HG03066 (cell line): ENCODE results near the gene LCE1D.

Source experiments
- ATAC-seq: cut with Tn5 transposase; IDR thresholded peaks from one replicate; pipeline ENCODE4 v1.9.1; 2021; ENCODE audit warnings: low read depth; ENCODE audit not compliant: unreplicated experiment

The LCE1D gene, protein sequence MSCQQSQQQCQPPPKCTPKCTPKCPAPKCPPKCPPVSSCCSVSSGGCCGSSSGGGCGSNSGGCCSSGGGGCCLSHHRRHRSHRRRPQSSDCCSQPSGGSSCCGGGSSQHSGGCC

DNA sequence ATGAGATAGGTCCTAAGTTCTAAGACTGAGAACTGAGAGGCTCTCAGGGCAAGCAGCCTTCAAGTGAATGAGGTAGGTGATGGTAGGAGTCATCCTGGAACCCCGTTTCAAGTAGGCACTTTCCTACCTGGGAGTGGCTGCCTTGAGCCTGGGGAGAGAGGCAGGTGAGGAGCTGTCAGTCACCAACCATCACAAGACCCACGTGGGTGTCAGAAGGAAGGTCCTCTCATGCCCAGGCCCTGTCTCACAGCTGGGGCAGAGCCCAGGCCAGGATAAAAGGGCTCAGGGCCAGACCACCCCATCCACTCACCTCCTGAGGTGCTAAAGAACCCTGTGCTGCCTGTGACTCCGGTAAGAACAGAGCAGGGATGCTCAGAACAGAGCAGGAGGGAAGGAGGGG, at the start of gene LCE1D:
TSS of gene LCE1D (plus strand) at position 301 of the 400 bp plus-strand sequence. CDS start 1,074 bp downstream, outside the sequence.
- ATAC-seq, result no peak

DNA sequence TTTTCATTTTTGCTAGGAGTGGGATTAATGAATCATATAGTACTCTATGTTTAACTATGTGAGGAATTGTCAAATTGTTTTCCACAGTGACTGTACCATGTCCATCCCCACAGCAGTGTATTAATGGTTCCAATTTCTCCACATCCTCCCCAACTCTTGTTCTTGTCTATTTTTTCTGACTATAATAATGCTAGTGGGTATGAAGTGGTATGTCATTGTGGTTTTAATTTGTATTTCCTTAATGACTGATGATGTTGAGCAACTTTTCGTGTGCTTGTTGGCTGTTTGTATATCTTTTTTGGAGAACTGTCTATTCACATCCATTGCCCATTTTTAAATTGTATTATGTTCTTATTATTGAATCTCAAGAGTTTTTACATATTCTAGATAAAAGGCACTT, 48.7 kb upstream of the LCE1D start:
- ATAC-seq, result no peak

- ATAC-seq, result no peak
Measured at GRCh38 chr1:152752225-152752624, 44.3 kb upstream of the LCE1D start.

GRCh38 chr1:152753586-152753985, 42.9 kb upstream of the LCE1D start:
- ATAC-seq, result no peak

DNA sequence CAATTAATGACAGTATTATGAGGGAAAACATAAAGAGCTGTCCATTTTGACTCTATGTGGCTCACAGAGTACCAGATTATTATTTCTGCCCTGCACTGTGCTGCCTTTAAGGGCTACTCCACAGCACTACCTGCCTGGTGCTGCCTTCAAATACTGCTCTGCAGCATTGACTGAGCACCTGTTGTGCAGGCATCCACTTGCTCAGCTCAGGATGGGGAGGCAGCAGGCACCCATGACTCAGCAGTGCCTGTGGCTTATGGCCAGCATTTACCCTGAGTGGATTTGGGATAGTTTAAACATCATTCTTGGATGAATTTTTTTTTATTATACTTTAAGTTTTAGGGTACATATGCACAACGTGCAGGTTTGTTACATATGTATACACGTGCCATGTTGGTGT, 39.6 kb upstream of the LCE1D start:
- no peak for ATAC-seq

DNA sequence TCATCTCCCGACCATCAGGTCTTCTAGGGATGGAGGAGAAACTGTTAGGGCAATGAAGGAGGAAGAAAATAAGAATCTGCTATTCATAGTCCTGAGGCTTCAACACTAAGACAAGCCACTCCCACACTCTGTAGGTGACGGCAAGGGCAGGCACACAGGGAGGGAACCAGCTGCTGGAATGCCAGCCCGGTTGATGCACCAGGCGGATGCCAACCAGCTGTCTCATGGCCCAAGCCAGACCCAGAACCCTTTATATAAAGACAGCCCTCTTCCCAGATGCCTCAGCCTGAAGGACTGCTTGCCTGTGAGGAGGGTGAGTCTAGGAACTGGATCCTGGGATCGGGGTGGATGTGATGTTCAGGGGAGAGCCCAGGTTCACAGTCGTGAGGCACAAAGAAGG, 38.8 kb upstream of the LCE1D start, which contains the start of gene KPRP:
TSS of gene KPRP (plus strand) at position 279 of the 400 bp plus-strand sequence. CDS start 1,564 bp downstream, outside the sequence.
- ATAC-seq, result no peak

DNA sequence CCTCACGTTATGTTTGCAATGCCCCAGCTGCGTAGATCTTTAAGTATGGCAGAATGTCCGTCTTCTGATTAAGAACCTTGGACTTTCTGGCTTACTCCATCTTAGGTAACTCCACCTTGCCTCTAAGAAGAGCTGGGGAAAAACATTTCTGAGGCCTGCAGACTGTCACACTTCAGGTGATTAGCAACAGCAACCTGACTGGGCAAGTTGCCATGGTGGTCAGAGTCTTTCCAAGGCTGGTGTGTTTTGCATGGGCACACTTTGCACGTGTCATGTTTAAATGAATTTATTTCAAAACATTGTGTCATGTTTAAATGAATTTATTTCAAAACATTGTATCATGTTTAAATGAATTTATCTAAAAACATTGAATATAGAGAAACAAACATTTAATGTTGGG, 37.9 kb upstream of the LCE1D start:
- no peak for ATAC-seq

GRCh38 chr1:152759453-152760173, 36.9 kb upstream of the LCE1D start:
- no peak for ATAC-seq

- ATAC-seq, result no peak
Measured at GRCh38 chr1:152760551-152761190, 35.9 kb upstream of the LCE1D start.

- no peak for ATAC-seq
Measured at GRCh38 chr1:152761609-152762213, 34.8 kb upstream of the LCE1D start.

DNA sequence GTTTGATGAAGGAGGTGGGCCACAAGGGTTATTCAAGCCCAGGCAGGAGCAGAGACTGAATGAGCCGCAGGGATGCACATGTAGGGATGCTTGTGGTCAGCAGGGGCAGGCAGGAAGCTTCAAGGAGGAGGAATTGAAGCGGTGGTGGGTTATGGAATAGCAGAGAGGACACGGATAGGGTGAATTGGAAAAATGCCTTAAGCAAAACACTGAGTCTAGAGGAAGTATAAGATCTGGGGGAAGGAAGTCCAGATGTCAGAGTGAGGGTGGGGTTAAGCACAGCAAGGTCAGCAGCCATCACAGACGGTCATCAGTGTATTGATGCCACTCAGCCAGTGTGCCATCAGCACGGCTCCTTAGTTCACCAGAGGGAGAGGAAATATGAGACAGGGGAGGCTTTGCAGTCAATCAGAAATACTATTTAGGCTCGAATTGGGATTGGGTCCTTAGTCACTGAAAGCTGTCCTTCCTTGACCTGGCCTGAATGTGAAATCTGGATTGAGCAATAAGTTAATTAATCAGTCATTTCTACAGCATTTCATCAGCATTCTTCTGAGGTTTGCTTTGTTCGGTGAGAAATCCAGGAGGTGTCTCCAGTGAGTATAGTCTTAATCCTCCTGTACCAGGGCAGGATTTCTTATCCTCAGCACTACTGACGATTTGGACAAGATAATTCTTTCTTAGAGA, 27.5 kb upstream of the LCE1D start:
- ATAC-seq, result no peak

DNA sequence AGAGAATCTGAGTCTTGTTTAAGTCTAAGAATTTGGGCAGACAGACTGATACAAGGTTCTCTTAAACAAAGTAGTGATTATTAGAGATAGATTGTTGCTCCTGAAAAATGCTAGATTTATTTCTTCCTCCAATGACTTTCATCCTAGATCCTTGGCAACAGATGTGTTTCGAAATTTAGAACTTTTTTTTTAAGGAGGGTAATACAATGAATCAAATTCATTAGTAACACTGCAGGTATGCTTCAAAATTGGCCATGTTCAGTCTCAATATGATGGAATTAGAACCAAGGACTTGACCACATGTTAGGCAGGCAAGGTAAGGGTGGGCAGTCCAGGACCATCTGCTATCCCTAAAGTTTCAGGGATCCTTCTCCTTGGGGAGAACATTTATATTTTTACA, 26.1 kb upstream of the LCE1D start:
- ATAC-seq, result no peak

GRCh38 chr1:152774875-152775274, 21.6 kb upstream of the LCE1D start, which contains the start of gene LCE1F:
LCE1F (plus strand) TSS chr1:152775140; CDS start chr1:152776372, 1,232 bp downstream.
- no peak for ATAC-seq

DNA sequence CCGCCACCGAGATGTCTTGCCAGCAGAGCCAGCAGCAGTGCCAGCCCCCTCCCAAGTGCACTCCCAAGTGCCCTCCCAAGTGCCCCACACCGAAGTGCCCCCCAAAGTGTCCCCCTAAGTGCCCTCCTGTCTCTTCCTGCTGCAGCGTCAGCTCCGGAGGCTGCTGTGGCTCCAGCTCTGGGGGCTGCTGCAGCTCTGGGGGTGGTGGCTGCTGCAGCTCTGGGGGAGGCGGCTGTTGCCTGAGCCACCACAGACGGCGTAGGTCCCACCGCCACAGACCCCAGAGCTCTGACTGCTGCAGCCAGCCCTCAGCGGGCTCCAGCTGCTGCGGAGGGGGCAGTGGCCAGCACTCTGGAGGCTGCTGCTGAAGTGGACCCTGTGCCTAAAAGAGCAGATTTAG, 20.2 kb upstream of the LCE1D start:
- ATAC-seq, result no peak

- ATAC-seq, result no peak
Measured at GRCh38 chr1:152777510-152778137, 18.9 kb upstream of the LCE1D start.

DNA sequence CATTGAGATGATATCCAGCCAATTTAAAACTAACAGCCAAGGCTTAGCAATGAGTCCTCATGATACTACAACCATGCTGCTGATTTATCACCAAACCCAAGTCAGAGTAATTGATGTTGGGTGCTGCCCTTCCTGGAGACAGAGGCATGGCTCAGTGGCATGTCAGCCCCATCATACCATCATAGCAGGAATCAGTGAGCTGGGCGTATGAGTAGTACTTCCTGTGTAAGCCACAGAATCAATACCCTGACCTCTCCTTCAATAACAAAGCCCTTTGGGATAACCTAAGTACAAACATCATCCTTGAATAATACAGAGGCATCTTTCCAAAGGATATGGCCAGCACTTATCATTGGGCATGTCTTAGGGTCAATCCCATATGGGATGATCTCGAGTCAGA, 13.4 kb upstream of the LCE1D start:
- no peak for ATAC-seq

DNA sequence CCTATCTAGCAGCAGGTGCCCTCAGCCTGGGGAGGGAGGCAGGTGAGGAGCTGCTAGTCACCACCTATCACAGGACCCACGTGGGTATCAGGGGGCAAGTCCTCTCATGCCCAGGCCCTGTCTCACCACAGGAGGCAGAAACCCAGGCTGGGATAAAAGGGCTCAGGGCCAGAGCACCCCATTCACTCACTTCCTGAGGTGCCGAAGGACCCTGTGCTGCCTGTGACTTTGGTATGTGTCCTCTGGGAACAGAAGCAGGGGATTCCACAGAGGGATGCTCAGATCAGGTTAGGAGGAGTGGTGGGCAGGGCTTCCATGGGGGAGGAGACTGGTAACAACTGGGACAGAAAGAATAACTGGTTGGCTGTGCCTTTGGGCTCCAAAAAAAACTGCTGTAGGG, 10.4 kb upstream of the LCE1D start, which contains the start of gene LCE1E:
TSS of gene LCE1E (plus strand) at position 181 of the 400 bp plus-strand sequence. CDS start 1,043 bp downstream, outside the sequence.
- no peak for ATAC-seq

DNA sequence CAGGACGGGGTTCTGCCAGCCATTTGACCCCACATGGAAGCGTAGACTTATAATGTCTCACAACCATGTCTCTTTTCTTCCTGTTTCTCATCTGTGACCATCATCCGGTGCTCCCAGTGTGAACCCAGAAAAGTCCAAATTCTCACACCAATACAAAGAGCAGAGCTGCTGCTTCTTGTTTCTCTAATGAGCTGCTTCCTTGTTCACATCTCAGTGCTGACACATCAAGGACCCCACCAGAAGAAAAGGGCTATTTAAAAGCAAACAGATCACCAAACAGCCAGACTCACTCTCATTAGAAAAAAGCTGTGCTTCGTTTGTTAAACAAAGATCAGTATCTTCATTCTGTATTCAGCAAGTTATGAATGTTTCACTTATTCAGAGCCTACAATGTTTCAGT, 835 bp upstream of the LCE1D start:
- no peak for ATAC-seq

DNA sequence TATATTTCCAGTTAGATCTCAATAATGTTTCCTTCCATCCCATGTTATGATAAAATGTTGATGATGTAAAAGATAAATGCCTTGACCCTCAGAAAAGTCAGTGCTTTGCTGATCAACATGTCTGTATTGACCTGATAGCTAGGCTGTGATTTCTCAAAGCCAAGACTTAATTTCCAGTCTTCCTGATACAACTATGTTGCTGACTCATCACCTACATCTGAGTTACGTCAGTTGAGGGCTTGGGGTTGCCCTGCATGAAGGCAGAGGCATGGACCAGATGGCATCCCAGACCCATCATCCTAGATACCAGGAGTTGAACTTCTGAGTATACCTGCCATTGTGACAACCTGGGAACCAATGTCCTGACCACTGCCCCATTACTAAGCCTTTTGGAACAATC, 4.8 kb downstream of the LCE1D start:
- ATAC-seq, result no peak

DNA sequence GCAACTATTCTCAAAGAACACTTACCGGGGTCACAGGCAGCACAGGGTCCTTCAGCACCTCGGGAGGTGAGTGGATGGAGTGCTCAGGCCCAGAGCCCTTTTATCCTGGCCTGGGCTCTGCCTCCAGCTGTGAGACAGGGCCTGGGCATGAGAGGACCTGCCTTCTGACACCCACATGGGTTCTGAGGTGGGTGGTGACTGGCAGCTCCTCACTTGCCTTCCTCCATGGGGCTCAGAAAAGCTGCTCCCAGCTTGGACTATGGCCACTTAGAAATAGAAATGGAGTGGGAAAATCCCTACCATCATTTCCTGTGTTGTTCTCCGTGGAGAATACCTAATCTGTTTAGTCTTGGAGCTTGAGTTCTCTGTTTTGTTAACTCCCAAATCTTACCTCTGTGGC, 10.1 kb downstream of the LCE1D start, which contains the start of gene LCE1C:
TSS of gene LCE1C (minus strand) at position 76 of the 400 bp plus-strand sequence. CDS start 1,173 bp downstream, outside the sequence.
- no peak for ATAC-seq
